NB4 (cell line): ENCODE data around the gene SLC37A1.

Source experiments
- DNase-seq: peaks from one replicate; pipeline ENCODE4 v3.0.0; 2010; ENCODE audit warnings: low read depth
- H3K4me3 ChIP-seq: one replicate; pipeline ENCODE4 v1.5.1; 2011; ENCODE audit warnings: mild to moderate bottlenecking, low read depth, low read length, moderate library complexity
- CTCF ChIP-seq: IDR thresholded peaks from one replicate; pipeline ENCODE4 v1.5.1; 2012; ENCODE audit warnings: low read depth, low read length
- MAX ChIP-seq: IDR thresholded peaks from 2 replicates; pipeline ENCODE4 v1.6.1; 2011; ENCODE audit warnings: low read depth, low read length
- MYC ChIP-seq: IDR thresholded peaks from 2 replicates; pipeline ENCODE4 v1.6.1; 2011; ENCODE audit warnings: low read depth, low read length
- POLR2A ChIP-seq: IDR thresholded peaks from 2 replicates; pipeline ENCODE4 v1.6.1; 2011; ENCODE audit warnings: mild to moderate bottlenecking; ENCODE audit not compliant: insufficient read length; ENCODE audit errors: extremely low read depth

SLC37A1 gene

GRCh38 chr21:42514883-42515228 is 1.2 kb downstream of the SLC37A1 start:
- DNase-seq = no peak
- TF ChIP-seq MAX = no peak
- TF ChIP-seq MYC = no peak
- no peak for TF ChIP-seq CTCF
- TF ChIP-seq POLR2A = no peak
- peak overlapping the region; percentile 53 for H3K4me3 ChIP-seq

GRCh38 chr21:42515708-42516502 is 2.3 kb downstream of the SLC37A1 start:
- no peak overlapping the region for H3K4me3 ChIP-seq

GRCh38 chr21:42518215-42518614 is 4.6 kb downstream of the SLC37A1 start:
- TF ChIP-seq MAX (no peak), CTCF (no peak), POLR2A (no peak), MYC (no peak)
- H3K4me3 ChIP-seq = no peak overlapping the region
- DNase-seq = no peak

More at GRCh38 chr21:42515708-42516502, 2.3 kb downstream of the SLC37A1 start:
- TF ChIP-seq MAX = no peak
- no peak for TF ChIP-seq CTCF
- DNase-seq = no peak

- DNase-seq = no peak
- TF ChIP-seq POLR2A = no peak
- no peak overlapping the region for H3K4me3 ChIP-seq
These were observed 5.0 kb downstream of the SLC37A1 start for GRCh38 chr21:42518626-42519025.

GRCh38 chr21:42520628-42521253 is 7.1 kb downstream of the SLC37A1 start:
- no peak for TF ChIP-seq CTCF
- no peak for TF ChIP-seq MAX
- no peak for TF ChIP-seq POLR2A
- TF ChIP-seq MYC = no peak
- no peak for DNase-seq
- H3K4me3 ChIP-seq = no peak overlapping the region

- TF ChIP-seq MAX (no peak), MYC (no peak), POLR2A (no peak), CTCF (no peak)
- H3K4me3 ChIP-seq = no peak overlapping the region
- DNase-seq = no peak
These were observed 7.7 kb downstream of the SLC37A1 start for GRCh38 chr21:42521384-42521783.
